Measurements from ENCODE around the gene ANGPTL5. TPM values are rescaled to one million over a fixed set of nuclear protein-coding genes. Genes with fewer than 3 reads are reported as not detected.
A peak's percentile ranks its signal among the peaks of the same experiment; 100 is the strongest.

ANGPTL5 gene
- total and polyA plus RNA-seq, 12 donors = 0.06 to 0.58 (median 0.14) TPM; not detected in 3

DNA sequence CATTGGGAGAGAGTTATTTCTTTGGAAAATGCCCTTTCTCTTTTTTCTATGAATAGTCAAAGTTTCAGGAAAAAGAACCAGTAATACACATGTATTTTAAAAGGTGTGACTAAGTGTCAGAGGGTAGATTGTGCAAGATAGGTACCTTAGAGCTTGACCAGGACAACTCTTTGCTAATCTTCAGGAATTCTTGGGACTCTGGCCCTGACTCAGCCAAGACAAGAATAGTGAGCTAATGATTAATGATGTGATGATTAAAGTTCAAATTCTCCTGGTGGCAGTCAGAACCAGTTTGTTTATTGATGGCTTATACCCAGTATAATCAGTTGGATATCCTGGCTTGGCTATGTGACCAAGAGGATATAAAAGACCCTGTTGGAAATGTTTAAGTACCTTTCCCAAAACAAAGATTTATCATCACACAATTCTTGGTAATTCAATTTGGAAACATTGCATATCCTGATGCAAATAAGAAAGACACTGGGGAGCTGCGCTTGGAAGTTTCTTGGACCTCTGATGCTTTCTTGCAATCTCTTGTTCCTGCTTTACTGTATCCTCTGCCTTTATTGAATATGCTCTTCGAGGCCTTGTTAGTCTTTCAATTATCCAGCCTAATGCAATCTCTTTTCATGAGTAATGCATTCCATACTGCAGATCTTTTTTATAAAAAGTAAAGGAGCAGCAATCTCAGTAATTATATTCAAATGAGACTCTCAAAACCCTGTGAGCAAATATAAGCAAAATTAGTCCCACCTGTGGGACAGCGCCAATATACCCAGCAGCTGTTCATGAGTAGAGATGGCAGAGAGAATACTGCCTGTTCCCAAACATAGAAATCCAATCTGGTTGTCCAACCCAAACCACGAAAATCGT is 49.5 kb downstream of the ANGPTL5 start:
- no peak overlapping the region for H3K4me3 ChIP-seq
- DNase-seq = no peak

DNA sequence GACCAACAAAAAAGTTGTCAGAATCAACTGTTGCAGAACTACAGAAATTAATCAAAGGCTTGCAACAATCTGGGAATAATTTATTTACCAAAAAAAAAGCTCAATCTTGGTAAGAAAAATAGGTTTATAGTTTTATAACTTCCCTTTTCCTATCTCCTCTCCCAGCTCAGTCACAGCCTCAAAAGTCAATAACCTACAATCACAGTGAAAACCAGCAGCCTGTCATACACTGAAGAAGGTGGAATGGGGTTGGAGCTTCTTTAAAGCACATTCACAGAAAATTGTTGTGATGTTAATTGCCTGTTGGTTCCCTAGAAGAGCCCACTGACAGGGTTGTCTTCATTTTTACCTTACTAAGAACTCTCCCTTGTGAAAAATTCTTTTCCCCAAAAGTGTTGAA is 52.2 kb downstream of the ANGPTL5 start:
- Histone ChIP-seq H3K27ac (no peak overlapping the region), H3K4me1 (replicated peaks in 1 of 2) (peaks cover 0 to 7% of the 10 kb centered on the region in 2 donors)
- intact Hi-C loops (cut with DNase I) = loop anchor here in 1 of 2 donors (5.0 to 10.0 kb wide), 2 partner anchors 61 to 143 kb away; no protein-coding TSS in a partner anchor

More for the DNA sequence above, 49.5 kb downstream of the ANGPTL5 start:
- peaks cover 0 to 7% of the 10 kb centered on the region in 2 donors for H3K4me1 ChIP-seq (replicated peaks in 1 of 2)
- H3K9me3 ChIP-seq (replicated peaks in 1 of 3) = no peaks in the 10 kb centered on the region
- H3K27ac ChIP-seq = no peak overlapping the region
- no peaks in the 10 kb centered on the region for H3K36me3 ChIP-seq (replicated peaks in 1 of 2)
- no peaks in the 10 kb centered on the region for H3K27me3 ChIP-seq
- TF ChIP-seq, protein P1, sequence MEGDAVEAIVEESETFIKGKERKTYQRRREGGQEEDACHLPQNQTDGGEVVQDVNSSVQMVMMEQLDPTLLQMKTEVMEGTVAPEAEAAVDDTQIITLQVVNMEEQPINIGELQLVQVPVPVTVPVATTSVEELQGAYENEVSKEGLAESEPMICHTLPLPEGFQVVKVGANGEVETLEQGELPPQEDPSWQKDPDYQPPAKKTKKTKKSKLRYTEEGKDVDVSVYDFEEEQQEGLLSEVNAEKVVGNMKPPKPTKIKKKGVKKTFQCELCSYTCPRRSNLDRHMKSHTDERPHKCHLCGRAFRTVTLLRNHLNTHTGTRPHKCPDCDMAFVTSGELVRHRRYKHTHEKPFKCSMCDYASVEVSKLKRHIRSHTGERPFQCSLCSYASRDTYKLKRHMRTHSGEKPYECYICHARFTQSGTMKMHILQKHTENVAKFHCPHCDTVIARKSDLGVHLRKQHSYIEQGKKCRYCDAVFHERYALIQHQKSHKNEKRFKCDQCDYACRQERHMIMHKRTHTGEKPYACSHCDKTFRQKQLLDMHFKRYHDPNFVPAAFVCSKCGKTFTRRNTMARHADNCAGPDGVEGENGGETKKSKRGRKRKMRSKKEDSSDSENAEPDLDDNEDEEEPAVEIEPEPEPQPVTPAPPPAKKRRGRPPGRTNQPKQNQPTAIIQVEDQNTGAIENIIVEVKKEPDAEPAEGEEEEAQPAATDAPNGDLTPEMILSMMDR (IDR thresholded peaks at IDR 0.05) = no peak
- no peak for TF ChIP-seq POLR2A (IDR thresholded peaks at IDR 0.05)
- intact Hi-C loops (cut with DNase I) = loop anchor here in 1 of 2 donors (10.0 kb wide), 1 partner anchor 58 kb away; no protein-coding TSS in a partner anchor
- WGBS, 4 donors = 74 to 87% (median 86%) methylated on average over 5 of the region's 5 CpGs

DNA sequence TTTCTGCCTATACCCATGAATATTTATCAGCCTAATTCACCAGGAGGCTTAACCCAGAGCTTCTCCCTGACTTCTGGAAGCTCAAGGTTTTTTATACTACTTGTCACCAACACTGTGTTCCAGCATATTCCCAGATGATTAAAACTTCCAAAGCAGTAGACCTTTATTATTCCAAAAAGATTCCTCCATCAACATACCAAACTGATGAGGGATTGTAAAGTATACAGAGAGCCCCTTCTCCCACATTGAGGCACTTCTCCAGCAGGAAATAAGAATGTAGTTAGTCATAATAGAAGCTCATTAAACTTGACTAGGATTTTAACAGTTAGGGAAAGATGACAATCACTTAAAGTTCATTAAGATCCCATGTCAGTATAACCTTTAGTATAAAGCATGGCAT is 53.0 kb downstream of the ANGPTL5 start:
- H3K27me3 ChIP-seq = no peaks in the 10 kb centered on the region
- intact Hi-C loops (cut with DNase I) = loop anchor here in 1 of 2 donors (5.0 to 10.0 kb wide), 2 partner anchors 61 to 144 kb away; no protein-coding TSS in a partner anchor
- H3K4me3 ChIP-seq = no peak overlapping the region
- TF ChIP-seq POLR2A (IDR thresholded peaks at IDR 0.05) = no peak
- TF ChIP-seq, protein P1 (IDR thresholded peaks at IDR 0.05) = no peak
- H3K9me3 ChIP-seq (replicated peaks in 1 of 3) = no peaks in the 10 kb centered on the region
- DNase-seq = no peak
- H3K4me1 ChIP-seq (replicated peaks in 1 of 2) = peaks cover 0 to 7% of the 10 kb centered on the region in 2 donors
- H3K27ac ChIP-seq = no peak overlapping the region
- no peaks in the 10 kb centered on the region for H3K36me3 ChIP-seq (replicated peaks in 1 of 2)

More for the DNA sequence above, 52.2 kb downstream of the ANGPTL5 start:
- Histone ChIP-seq H3K27me3 (no peaks in the 10 kb centered on the region), H3K36me3 (replicated peaks in 1 of 2) (no peaks in the 10 kb centered on the region), H3K9me3 (replicated peaks in 1 of 3) (no peaks in the 10 kb centered on the region), H3K4me3 (no peak overlapping the region)
- no peak for DNase-seq
- TF ChIP-seq, protein P1 (IDR thresholded peaks at IDR 0.05) = no peak
- no peak for TF ChIP-seq POLR2A (IDR thresholded peaks at IDR 0.05)

DNA sequence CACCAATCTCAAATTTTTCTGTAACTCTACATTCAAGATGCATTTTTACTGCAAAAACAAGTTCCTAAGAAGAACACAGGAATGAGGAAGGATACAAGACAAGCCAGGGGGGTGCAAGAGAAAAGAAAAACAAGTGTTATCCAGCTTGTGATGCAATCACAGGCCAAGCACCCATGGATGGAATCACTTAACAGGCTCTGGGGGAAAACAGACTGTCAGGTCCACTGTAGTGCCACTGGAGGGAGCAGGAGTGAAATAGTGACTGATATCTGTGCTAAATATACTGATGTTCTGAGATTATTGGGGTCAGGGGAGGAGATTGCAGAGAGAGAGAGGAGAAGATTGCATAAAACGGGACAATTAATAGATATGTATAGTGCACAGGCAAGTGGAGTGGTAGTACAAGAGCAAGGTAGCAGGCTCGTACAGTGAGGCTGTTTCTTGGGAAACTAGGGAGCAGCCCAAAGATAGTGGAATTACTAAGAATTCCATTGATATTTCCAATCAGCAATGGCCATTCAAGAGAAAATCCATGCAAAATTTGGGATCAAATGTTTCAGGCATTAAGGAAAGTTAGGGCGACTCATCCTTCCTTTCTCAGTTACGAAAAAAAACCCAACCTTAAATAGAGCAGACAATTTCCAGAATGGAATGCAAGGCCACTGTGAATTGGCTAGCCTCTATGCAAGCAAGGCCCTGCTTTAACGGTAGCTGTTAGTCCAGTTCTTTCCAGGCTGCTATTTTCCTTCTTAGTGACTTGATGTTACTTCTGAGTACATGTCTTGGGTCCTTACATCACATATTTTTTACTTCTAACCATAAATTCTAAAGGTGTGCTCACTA is 53.7 kb downstream of the ANGPTL5 start:
- Histone ChIP-seq H3K36me3 (replicated peaks in 1 of 2) (no peaks in the 10 kb centered on the region), H3K27me3 (no peaks in the 10 kb centered on the region)

More for the DNA sequence above, 53.7 kb downstream of the ANGPTL5 start:
- H3K9me3 ChIP-seq (replicated peaks in 1 of 3) = no peaks in the 10 kb centered on the region
- H3K4me1 ChIP-seq (replicated peaks in 1 of 2) = peaks cover 0 to 7% of the 10 kb centered on the region in 2 donors
- no peak overlapping the region for H3K4me3 ChIP-seq
- no peak for TF ChIP-seq POLR2A (IDR thresholded peaks at IDR 0.05)
- TF ChIP-seq, protein P1 (IDR thresholded peaks at IDR 0.05) = peak in 5 of 6 experiments; percentile 16 to 57 (median 37)
- peak in 6 of 7 donors; percentile 17 to 57 (median 22) for DNase-seq
- no peak overlapping the region for H3K27ac ChIP-seq
- WGBS, 4 donors = 50 to 52% (median 51%) methylated on average over 5 of the region's 5 CpGs
- intact Hi-C loops (cut with DNase I) = loop anchor here in 1 of 2 donors (5.0 to 10.0 kb wide), 2 partner anchors 62 to 145 kb away; no protein-coding TSS in a partner anchor

Measured in adrenal gland (tissue), 12 donors.